ENCODE measurements around the gene SUGCT.

SUGCT gene

GRCh38 chr7:40327873-40328272 is 193.1 kb downstream of the SUGCT start:
- TF ChIP-seq POLR2AphosphoS5 (IDR thresholded peaks at IDR 0.05; ENCODE audit: low read depth, low read length): no peak
- no peak for TF ChIP-seq SIN3A (IDR thresholded peaks at IDR 0.05; ENCODE audit: borderline replicate concordance, insufficient read depth, low read length)
- no peak for TF ChIP-seq FOXP2 (optimal IDR thresholded peaks at IDR 0.05; ENCODE audit: borderline replicate concordance, extremely low read depth, extremely low read length, insufficient read depth)
- no peak for TF ChIP-seq REST (IDR thresholded peaks at IDR 0.05; ENCODE audit: insufficient read depth in 1 of 2, low read depth in 2 of 2, low read length in 2 of 2)
- TF ChIP-seq TAF1 (IDR thresholded peaks at IDR 0.05; ENCODE audit: borderline replicate concordance, insufficient read depth, low read length): no peak

- no peak for TF ChIP-seq POLR2AphosphoS5 (IDR thresholded peaks at IDR 0.05; ENCODE audit: low read depth, low read length)
- no peak for TF ChIP-seq SIN3A (IDR thresholded peaks at IDR 0.05; ENCODE audit: borderline replicate concordance, insufficient read depth, low read length)
- no peak for TF ChIP-seq REST (IDR thresholded peaks at IDR 0.05; ENCODE audit: insufficient read depth in 1 of 2, low read depth in 2 of 2, low read length in 2 of 2)
- no peak for TF ChIP-seq FOXP2 (optimal IDR thresholded peaks at IDR 0.05; ENCODE audit: borderline replicate concordance, extremely low read depth, extremely low read length, insufficient read depth)
- TF ChIP-seq TAF1 (IDR thresholded peaks at IDR 0.05; ENCODE audit: borderline replicate concordance, insufficient read depth, low read length): no peak
Observed at GRCh38 chr7:40329601-40330153, 194.9 kb downstream of the SUGCT start.

- TF ChIP-seq FOXP2 (optimal IDR thresholded peaks at IDR 0.05; ENCODE audit: borderline replicate concordance, extremely low read depth, extremely low read length, insufficient read depth): no peak
- no peak for TF ChIP-seq REST (IDR thresholded peaks at IDR 0.05; ENCODE audit: insufficient read depth in 1 of 2, low read depth in 2 of 2, low read length in 2 of 2)
- no peak for TF ChIP-seq TAF1 (IDR thresholded peaks at IDR 0.05; ENCODE audit: borderline replicate concordance, insufficient read depth, low read length)
- TF ChIP-seq POLR2AphosphoS5 (IDR thresholded peaks at IDR 0.05; ENCODE audit: low read depth, low read length): no peak
- no peak for TF ChIP-seq SIN3A (IDR thresholded peaks at IDR 0.05; ENCODE audit: borderline replicate concordance, insufficient read depth, low read length)
Observed at GRCh38 chr7:40330408-40330807, 195.6 kb downstream of the SUGCT start.

- TF ChIP-seq FOXP2 (optimal IDR thresholded peaks at IDR 0.05; ENCODE audit: borderline replicate concordance, extremely low read depth, extremely low read length, insufficient read depth): no peak
Observed at GRCh38 chr7:40331915-40332314, 197.1 kb downstream of the SUGCT start.

GRCh38 chr7:40332516-40332915 is 197.7 kb downstream of the SUGCT start:
- no peak for TF ChIP-seq SIN3A (IDR thresholded peaks at IDR 0.05; ENCODE audit: borderline replicate concordance, insufficient read depth, low read length)
- no peak for TF ChIP-seq FOXP2 (optimal IDR thresholded peaks at IDR 0.05; ENCODE audit: borderline replicate concordance, extremely low read depth, extremely low read length, insufficient read depth)
- no peak for TF ChIP-seq TAF1 (IDR thresholded peaks at IDR 0.05; ENCODE audit: borderline replicate concordance, insufficient read depth, low read length)
- no peak for TF ChIP-seq REST (IDR thresholded peaks at IDR 0.05; ENCODE audit: insufficient read depth in 1 of 2, low read depth in 2 of 2, low read length in 2 of 2)
- no peak for TF ChIP-seq POLR2AphosphoS5 (IDR thresholded peaks at IDR 0.05; ENCODE audit: low read depth, low read length)
